NCI-H2227 (cell line): ENCODE data around the gene LAG3.
"Not testable (repeated sequence)": the region's sequence is repeated elsewhere in the genome, so short reads cannot be mapped to it uniquely, and the experiment has no call there.

Experiments used
- DNase-seq: peaks from one replicate; lab custom pipeline; 2025; ENCODE audit not compliant: unreplicated experiment; lab: John Stamatoyannopoulos, UW

LAG3 gene

DNA sequence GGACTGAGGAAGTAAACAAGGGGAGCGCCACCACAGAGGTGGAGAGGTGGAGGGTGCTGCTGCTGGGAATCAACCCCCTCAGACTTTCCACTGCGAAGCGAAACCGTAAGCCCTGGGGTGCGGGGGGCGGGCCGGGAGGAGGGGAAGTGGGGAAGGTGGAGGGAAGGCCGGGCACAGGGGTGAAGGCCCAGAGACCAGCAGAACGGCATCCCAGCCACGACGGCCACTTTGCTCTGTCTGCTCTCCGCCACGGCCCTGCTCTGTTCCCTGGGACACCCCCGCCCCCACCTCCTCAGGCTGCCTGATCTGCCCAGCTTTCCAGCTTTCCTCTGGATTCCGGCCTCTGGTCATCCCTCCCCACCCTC, at the start of gene LAG3:
LAG3 (plus strand) TSS at position 190 of the 365 bp plus-strand sequence. CDS start 333 bp downstream, outside the sequence.
- no peak for DNase-seq

DNA sequence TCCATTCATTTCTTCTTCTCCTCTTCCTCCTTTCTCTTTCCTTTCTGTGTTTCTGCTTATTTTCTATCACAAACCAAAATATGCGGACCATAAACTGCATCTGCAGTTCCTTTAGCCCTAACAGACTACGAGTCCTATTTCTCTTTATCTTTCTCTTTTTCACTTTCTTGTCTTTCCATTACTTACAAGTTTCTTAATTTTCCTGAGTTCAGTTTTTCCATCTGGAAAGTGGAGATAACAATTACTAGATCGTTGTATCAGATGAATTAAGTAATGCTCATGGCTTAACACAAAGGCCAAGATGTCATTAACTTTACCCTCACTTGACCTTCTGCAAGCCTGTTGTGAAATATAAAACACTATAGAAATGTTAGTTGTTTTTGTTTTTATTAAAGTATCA, 49.5 kb upstream of the LAG3 start:
- DNase-seq: no peak

DNA sequence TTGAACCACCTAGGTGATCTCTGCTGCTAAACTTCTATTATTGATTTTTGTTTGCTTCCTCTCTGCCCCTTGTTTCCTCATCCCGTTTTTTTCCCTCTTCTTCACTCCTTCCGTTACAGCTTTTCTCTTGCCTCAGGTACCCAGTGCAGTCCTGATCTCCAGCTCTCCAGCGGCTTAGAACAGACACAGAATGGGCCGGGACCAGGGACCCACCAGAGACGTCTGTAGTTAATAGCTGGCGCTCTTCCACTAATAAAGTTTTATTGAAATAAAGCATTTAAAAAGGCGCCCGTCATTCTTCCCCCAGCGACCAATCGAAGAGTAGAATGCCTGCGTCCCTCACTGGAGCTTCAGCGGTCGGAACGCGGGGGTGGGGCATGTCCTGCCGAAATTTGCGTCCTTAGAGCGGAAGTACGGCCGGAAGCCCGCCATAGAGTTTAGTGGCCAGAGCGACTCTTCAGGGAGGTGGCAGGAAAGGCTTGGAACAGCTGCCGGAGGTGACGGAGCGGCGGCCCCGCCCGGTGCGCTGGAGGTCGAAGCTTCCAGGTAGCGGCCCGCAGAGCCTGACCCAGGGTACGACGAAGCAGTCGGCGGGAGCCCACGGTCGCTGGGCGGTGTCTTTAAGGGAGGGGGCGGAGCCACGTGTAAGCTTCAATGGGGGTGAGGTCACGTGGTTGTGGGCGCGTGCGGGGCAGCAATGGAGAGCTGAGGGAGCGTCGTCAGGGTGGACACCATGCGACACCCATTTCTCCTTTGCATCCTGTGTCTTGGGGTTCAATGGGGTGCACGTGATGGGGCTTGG, 48.5 kb upstream of the LAG3 start, which contains the start of gene COPS7A:
COPS7A (plus strand) TSS at position 440 of the 802 bp plus-strand sequence. CDS start 611 bp downstream, outside the sequence.
- peak; percentile 97 for DNase-seq

DNA sequence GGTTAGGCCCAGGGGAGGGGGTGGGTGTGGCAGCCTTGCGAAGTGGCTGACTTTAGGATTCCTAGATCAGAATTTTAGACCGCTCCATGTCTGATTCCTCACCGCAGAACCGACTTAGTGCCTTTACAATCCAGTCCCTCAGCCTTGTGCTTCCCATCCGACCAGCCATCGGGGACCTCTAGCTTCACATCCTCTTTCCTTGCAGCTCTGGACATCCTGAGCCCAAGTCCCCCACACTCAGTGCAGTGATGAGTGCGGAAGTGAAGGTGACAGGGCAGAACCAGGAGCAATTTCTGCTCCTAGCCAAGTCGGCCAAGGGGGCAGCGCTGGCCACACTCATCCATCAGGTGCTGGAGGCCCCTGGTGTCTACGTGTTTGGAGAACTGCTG, 47.9 kb upstream of the LAG3 start:
- peak; percentile 47 for DNase-seq

DNA sequence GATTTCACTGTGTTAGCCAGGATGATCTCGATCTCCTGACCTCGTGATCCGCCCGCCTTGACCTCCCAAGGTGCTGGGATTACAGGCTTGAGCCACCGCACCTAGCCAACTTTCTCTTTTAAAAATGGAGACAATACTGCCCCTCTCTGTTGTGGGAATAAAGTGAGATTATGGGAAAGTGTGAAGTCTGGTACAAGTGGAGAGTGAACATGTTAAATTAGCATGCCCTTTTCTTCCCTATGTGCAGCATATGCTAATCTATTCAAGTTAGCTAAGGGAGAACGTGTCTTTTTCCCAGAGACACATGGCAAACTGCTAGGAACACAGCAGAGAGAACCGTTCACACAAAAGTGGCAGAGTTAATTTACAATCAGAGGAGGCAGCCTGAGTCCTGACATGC, 47.0 kb upstream of the LAG3 start:
- DNase-seq: no peak

DNA sequence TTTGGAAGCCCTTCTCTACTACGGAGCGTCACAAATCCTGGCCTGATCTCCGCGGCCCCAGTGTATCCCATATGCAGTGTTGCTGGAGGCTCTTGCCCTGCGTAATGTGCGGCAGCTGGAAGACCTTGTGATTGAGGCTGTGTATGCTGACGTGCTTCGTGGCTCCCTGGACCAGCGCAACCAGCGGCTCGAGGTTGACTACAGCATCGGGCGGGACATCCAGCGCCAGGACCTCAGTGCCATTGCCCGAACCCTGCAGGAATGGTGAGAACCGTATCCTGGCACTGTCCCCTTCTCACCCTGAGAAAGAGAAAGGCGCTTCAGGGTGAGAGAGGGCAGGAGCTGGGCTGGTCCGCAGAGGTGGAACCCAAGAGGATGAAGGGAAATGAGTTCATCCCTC, 43.1 kb upstream of the LAG3 start:
- DNase-seq: no peak

DNA sequence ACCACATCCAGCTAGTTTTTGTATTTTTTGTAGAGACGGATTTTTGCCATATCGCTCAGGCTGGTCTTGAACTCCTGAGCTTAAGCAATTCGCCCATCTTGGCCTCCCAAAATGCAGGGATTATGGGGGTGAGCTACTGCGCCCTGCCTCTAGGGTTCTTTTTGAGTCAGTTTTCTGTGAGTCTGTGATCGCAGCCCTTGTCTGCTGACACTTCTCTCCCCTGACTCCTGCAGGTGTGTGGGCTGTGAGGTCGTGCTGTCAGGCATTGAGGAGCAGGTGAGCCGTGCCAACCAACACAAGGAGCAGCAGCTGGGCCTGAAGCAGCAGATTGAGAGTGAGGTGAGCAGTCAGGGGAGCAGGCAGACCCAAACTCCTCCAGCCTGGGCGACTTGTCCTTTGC, 42.2 kb upstream of the LAG3 start:
- no peak for DNase-seq

DNA sequence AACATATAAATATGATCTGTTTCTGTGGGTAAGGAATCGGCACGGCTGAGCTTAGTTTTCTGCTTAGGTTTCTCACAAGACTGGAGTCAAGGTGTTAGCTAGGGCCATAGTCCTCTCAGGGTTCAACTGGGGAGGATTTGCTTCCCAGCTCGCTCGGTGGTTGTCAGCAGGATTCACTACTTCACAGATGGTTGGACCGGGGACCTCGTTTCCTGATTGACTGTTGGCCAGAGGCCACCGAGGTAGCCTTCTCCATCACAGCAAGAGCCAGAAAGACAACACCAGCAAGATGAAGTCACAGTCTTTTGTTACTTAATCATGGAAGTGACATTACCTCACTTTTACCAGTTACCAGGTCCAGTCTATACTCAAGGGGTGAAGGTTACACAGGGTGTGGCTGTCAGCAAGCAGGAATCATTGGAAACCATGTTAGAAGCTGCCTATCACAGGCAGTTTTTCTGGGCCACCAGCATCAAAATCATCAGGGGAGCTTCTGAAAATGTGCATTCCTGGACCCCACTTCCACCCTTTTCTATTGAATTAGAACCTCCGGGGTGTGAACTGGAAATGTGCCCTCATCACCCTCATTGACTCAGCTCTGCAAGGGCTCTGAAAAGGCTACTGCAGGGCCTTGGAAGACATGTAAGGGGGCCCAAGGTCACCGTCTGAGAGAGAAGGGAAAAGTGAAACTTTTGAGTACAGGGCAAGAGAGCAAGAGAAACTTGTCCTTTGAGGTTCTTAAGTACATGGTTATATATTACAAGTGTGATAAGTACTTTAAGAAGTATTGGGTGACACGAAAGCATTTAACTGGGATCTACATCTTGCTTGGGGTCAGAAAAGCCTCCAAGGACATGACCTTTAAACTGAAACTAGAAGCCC, 37.6 kb upstream of the LAG3 start:
- no peak for DNase-seq

DNA sequence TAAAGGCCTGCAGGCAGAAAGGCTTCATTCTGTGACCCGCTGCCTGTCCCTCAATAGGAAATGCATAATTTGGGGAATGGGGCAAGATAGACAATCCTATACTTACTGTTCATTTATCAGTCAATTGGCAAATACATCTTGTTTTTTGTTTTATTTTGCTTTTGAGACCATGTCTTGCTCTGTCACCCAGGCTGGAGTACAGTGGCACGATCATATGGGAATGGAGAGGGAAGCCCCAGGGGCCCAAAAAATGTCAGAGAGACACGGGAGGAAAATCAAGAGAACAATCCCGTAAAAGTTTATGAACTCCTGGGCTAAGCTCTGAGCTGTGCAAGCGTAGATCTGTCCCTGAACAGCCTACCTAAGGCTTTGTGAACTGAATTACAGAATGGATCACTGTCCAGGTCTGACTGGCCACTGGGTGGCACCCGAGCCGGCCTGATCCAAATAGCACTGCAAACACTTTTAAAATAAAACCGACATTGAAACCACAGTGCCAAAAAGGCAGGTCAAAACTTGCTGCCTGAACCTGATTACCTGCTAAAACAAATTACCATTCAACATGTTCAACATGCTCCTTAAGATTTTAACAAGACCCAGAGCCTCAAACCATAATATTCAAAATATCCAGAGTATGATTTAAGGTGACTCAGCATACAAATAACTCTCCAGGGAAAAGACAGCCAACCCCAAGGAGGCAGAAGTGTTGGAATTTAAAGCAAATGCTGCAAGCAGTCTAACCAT, 36.7 kb upstream of the LAG3 start:
- peak; percentile 61 for DNase-seq

DNA sequence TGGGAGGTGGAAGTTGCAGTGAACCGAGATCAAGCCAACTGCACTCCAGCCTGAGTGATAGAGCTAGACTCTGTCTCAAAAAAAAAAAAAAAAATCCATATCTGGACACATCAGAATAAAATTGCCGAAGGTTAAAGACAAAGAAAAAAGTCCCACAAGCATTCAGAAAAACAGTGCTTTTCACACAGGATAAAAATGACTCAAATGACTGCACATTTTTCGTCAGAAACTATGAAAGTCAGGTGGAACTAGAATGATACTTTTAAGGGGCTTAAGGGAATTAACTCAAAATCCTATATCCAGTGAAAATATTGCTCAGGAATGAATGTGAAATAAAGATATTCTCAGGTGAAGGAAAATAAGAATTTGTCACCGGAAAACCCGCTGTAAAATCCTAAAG, 35.6 kb upstream of the LAG3 start:
- DNase-seq: no peak

DNA sequence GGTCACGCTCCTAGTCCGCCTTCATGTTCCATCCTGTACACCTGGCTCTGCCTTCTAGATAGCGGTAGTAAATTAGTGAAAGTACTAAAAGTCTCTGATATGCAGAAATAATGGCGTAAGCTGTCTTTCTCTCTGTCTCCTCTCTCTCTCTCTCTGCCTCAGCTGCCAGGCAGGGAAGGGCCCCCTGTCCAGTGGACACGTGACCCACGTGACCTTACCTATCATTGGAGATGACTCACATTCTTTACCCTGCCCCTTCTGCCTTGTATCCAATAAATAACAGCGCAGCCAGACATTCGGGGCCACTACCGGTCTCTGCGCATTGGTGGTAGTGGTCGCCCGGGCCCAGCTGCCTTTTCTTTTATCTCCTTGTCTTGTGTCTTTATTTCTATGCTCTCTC, 30.2 kb upstream of the LAG3 start:
- DNase-seq: not testable (repeated sequence)

DNA sequence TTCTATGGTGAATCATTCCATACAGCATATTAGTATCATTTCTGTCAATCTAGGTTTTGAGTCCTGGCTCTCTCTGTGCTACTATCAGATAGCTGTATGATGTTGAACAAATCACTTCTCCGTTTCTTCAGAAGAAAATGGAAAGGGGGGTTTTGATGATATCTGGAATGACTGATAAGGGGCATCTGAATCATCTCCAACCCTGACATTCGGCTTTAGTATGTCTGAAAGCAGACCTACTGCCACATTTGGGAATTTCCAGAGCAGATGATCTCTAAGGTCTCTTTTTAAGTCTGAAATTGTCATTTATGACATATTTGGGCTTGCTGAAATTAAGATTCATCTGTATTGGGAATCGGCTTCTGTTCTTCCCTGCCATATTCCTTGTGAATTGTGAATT, 29.5 kb upstream of the LAG3 start:
- DNase-seq: no peak

DNA sequence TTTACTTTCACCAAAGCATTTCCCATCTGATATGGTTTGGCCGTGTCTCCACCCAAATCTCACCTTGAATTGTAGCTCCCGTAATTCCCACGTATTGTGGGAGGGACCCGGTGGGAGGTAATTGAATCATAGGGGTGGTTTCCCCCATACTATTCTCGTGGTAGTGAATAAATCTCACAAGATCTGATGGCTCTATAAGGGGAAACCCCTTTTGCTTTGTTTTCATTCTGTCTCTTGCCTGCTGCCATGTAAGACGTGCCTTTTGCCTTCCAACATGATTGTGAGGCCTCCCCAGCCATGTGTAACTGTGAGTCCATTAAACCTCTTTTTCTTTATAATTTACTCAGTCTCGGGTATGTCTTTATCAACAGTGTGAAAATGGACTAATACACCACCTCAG, 29.0 kb upstream of the LAG3 start:
- DNase-seq: not testable (repeated sequence)

DNA sequence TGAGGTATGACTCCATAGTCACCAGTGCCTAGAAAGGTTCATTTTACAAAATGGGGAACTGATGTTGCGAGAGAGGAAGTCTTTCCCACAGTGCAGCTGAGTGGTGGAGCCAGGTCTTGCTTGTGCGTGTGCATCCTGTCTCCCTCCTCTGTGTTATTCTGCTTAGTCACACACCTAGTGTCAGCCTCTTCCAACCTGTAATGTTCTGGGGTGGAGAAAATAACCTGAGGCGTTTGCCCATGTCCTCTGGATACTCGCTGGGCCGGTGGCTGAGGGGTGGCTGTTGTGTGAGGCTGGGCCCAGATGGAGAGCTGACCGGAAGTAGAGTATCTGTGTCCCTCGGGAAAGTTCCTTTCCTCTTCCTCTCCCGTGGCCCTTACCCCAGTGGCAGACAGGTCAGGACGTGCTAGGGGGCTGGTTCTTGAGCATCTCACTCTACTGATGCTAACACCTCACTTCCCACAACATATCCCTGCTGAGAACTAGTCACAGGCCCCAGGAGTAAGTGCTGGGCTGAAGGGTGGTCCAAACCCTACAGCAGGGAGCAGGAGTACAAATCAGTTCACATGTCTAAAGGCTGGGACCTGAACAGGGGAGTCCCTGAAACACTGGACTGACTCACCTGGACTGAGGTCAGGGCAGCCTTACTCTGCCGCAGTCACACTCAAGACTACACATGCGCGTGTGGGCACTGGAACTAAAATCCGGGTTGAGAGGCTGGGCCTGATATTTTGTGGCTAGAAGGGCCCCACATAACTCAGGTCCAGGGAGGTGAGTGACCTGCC, 26.4 kb upstream of the LAG3 start:
- no peak for DNase-seq

DNA sequence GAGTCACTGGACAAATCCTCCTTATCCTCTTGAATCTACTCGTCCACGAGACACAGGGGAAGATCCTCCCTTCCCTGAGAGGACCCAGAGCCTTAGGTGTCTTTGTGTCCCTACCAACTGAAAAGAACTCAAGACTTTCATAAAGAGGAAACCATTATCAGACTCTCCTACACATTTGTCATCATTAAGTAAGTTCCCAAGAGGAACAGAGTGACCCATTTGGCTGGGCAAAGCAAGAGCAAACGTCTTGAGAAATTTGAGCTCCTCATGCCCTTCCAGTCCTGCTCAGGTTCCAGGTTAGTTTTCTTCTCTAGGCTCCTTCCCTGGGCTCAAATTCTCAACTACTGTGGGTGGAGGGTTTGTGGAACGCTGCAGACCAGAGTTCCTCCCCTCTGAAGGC, 25.1 kb upstream of the LAG3 start:
- no peak for DNase-seq

DNA sequence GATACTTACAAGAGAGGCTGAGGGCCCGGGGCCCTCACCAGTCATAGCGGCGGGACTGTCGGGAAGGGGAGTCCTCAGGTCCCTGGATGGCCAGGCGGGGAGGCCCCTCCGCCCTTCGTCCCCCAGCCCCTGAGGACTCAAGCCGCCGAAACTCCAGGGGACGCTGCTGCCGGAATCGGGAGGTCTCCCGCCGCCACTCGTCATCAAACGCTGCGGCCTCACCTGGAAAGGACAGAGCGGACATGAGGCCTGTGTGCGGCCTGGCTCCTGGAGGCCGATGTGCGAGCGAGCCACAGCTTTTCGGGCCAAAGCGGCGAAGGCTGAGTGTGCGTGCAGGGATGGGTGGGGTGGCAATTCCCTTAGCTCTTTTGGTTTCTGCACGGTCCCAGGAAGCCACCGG, 23.6 kb upstream of the LAG3 start:
- no peak for DNase-seq

DNA sequence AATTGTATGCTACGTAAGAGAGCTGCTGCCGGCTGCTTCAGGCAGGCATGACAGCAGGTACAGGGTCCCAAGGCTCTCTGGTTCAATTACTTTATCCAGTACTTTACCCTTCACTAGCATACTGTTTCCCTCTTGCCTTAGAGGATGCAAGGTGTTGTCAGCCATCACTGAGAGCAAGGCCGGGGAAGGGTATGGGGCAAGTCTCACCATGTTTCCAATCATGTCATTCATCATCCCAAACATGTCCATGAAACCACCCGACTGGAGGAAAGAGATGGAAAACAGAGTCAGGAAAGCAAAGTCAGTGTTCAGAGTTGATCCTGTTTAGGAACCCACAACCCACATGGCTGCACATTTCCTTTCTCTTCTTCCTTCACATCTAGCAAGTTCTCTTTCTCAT, 21.8 kb upstream of the LAG3 start:
- no peak for DNase-seq

DNA sequence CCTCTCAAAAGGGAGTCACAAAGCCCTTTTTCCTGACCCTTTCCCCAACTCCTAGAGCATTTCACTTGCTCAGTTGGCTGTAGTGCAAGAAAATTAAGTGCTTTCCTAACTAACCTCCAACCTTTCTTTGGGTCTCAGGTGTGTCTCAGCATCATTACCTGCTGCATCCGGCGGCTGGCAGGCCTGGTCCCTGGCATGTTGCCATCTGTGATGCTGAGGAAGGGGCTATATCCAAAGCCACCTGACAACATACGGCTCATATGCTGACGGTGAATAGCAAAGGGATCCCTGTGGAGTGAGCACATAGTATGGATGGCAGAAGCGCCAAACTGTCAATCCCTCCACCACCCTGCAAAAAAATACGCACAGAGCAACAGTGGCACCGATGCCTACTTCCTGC, 20.6 kb upstream of the LAG3 start:
- no peak for DNase-seq

DNA sequence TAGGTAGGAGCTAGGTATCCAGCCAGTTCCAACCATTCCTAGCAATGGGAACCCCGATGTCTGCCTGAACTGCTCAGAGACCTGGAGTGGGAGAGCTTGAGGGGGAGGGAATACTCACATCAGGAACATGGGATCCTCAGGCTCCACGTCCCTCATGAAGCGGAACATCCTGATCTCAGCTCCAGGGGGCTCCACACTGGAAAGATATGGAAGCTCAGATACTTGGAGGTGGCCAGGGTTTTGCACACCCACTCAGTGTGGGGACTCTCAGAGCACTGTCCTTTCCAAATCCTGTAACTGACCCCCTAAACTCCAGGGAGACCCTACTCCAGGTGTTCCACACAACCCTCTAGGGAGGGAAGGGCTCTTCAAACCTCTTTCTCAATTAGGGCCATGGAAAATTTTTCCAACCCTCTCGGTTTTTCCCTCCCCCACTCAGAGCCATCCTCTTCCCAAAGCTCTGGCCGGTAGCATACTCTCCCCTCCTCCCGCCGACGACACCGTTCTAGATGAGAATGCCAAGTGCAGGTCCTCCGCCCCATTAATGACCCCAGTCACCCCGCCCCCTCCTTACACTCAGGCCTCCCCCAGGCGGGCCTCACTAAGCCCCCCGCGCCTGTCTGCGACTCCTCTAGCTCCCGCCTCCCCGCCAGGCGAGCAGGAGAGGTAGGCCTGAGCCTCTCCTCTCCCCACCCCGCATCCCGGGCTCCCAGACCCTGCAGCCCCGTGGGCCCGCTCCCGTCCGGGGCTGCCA, 20.0 kb upstream of the LAG3 start:
- DNase-seq: peak; percentile 75
